Endothelial cell (in vitro differentiated cells): Measurements from ENCODE around the gene SPTBN5. TPM values are rescaled to one million over a fixed set of nuclear protein-coding genes. Genes with fewer than 3 reads are reported as not detected.

Experiments used
- DNase-seq: peaks from one replicate; pipeline ENCODE4 v3.0.0; 2021; ENCODE audit warnings: low spot score
- H3K27ac Mint-ChIP-seq: one replicate; pipeline ENCODE4 v1.8.0; 2021; ENCODE audit warnings: mixed read lengths, inconsistent platforms; ENCODE audit not compliant: unreplicated experiment
- H3K27me3 Mint-ChIP-seq: one replicate; pipeline ENCODE4 v1.8.0; 2021; ENCODE audit warnings: mild to moderate bottlenecking, moderate library complexity, mixed read lengths, inconsistent platforms; ENCODE audit not compliant: unreplicated experiment
- H3K36me3 Mint-ChIP-seq: one replicate; pipeline ENCODE4 v1.8.0; 2021; ENCODE audit warnings: mild to moderate bottlenecking, low read depth, mixed read lengths, inconsistent platforms; ENCODE audit not compliant: unreplicated experiment
- H3K4me1 Mint-ChIP-seq: one replicate; pipeline ENCODE4 v1.8.0; 2021; ENCODE audit warnings: mild to moderate bottlenecking, mixed read lengths, inconsistent platforms; ENCODE audit not compliant: unreplicated experiment
- H3K4me3 Mint-ChIP-seq: one replicate; pipeline ENCODE4 v1.8.0; 2021; ENCODE audit warnings: mild to moderate bottlenecking, mixed read lengths, inconsistent platforms; ENCODE audit not compliant: unreplicated experiment
- H3K9me3 Mint-ChIP-seq: one replicate; pipeline ENCODE4 v1.8.0; 2021; ENCODE audit warnings: mixed read lengths, inconsistent platforms; ENCODE audit not compliant: unreplicated experiment
- CTCF ChIP-seq: fragments of 200-600 bp; sonication (generic); IDR thresholded peaks from one replicate; pipeline ENCODE4 v1.5.0; 2021; ENCODE audit warnings: antibody characterized with exemption; ENCODE audit not compliant: unreplicated experiment
- total RNA-seq: library from RNA; stranded (reverse); fragmentation: NEBNext Ultra II Directional; extraction: Animal tissue kit (Norgen Biotek cat#: 25700); gene quantifications from one replicate; pipeline ENCODE4 v1.2.1, GENCODE V29; 2021; ENCODE audit not compliant: unreplicated experiment

SPTBN5 gene
- total RNA-seq, 1 donor from 2014 or later, result 9.4 TPM

GRCh38 chr15:41869770-41870688 is 23.8 kb downstream of the SPTBN5 start:
- Mint-ChIP-seq H3K27me3 (peaks cover 11% of the 10 kb centered on the region), H3K27ac (no peak overlapping the region), H3K4me3 (no peak overlapping the region)

GRCh38 chr15:41868321-41868720 is 25.5 kb downstream of the SPTBN5 start:
- no peak for DNase-seq
- Mint-ChIP-seq H3K4me1 (no peaks in the 10 kb centered on the region), H3K36me3 (peaks cover 16% of the 10 kb centered on the region), H3K27ac (no peak overlapping the region), H3K27me3 (peaks cover 9% of the 10 kb centered on the region), H3K9me3 (no peaks in the 10 kb centered on the region), H3K4me3 (no peak overlapping the region)
- no peak for TF ChIP-seq CTCF

More at GRCh38 chr15:41869770-41870688, 23.8 kb downstream of the SPTBN5 start:
- Mint-ChIP-seq H3K4me1 (no peaks in the 10 kb centered on the region), H3K9me3 (no peaks in the 10 kb centered on the region), H3K36me3 (peaks cover 22% of the 10 kb centered on the region)
- no peak for TF ChIP-seq CTCF
- no peak for DNase-seq

- no peak for DNase-seq
- H3K27me3 Mint-ChIP-seq, result peaks cover 9% of the 10 kb centered on the region
- no peak overlapping the region for H3K4me3 Mint-ChIP-seq
- no peak for TF ChIP-seq CTCF
- H3K9me3 Mint-ChIP-seq, result no peaks in the 10 kb centered on the region
- H3K36me3 Mint-ChIP-seq, result peaks cover 12% of the 10 kb centered on the region
- no peaks in the 10 kb centered on the region for H3K4me1 Mint-ChIP-seq
- no peak overlapping the region for H3K27ac Mint-ChIP-seq
Measured at GRCh38 chr15:41866872-41867579, 26.8 kb downstream of the SPTBN5 start.

GRCh38 chr15:41866263-41866703 is 27.6 kb downstream of the SPTBN5 start:
- no peak for DNase-seq
- TF ChIP-seq CTCF, result no peak
- Mint-ChIP-seq H3K36me3 (peaks cover 12% of the 10 kb centered on the region), H3K4me3 (no peak overlapping the region), H3K4me1 (no peaks in the 10 kb centered on the region), H3K27me3 (peaks cover 10% of the 10 kb centered on the region), H3K9me3 (no peaks in the 10 kb centered on the region), H3K27ac (no peak overlapping the region)
